HepG2 (cell line): ENCODE measurements around the gene MGLL. TPM values are rescaled to one million over a fixed set of nuclear protein-coding genes. Genes with fewer than 3 reads are reported as not detected.

Source experiments
- ATAC-seq: fragments of 200-7000 bp; cut with Tn5 transposase; 3 replicates; pipeline ENCODE4 v1.9.1; 2020; ENCODE audit warnings: mild to moderate bottlenecking, moderate library complexity
- BruUV-seq: library from RNA; stranded (reverse); fragments of 400-500 nt; replicated peaks from 2 replicates; lab custom pipeline; 2021; lab: Mats Ljungman, UMichigan
- CTCF ChIA-PET: fragments of 300-600 bp; formaldehyde crosslinking; extraction: SDS; loops from one replicate; lab custom pipeline; 2021; ENCODE audit warnings: low total read pairs, inconsistent platforms, low intra/inter-chr PET ratio; lab: Yijun Ruan, JAX
- POLR2A ChIA-PET: fragments of 350-600 bp; sonication (Branson Sonifier 250); formaldehyde crosslinking; loops from one replicate; lab custom pipeline; 2020; ENCODE audit warnings: antibody characterized with exemption, inconsistent platforms; lab: Yijun Ruan, JAX
- DNase-seq: peaks from one replicate; pipeline ENCODE4 v3.0.0-alpha.2; 2015; ENCODE audit warnings: low spot score
- FAIRE-seq: peaks from 3 replicates; lab custom pipeline; 2011; peaks lifted over from hg19 to GRCh38; lab: Jason Lieb, UNC
- H2AFZ ChIP-seq: one replicate; pipeline ENCODE4 v1.6.1; 2011; ENCODE audit warnings: low read length, inconsistent platforms
- H3K27ac ChIP-seq: fragments of 300-600 bp; 3 replicates; pipeline ENCODE4 v1.8.0; 2011; ENCODE audit warnings: mixed run types, mild to moderate bottlenecking, mixed read lengths, low read length, inconsistent platforms; ENCODE audit not compliant: insufficient read depth; ENCODE audit errors: extremely low read length
- H3K27me3 ChIP-seq, 2 experiments: fragments of 200-600 bp in 1 of 2; 2 replicates in 1 of 2; 3 replicates in 1 of 2; pipeline versions ENCODE4 v1.6.0 to v1.8.0; 2011; ENCODE audit warnings: low read length in 2 of 2, mild to moderate bottlenecking in 2 of 2, moderate library complexity in 2 of 2, inconsistent platforms in 1 of 2; ENCODE audit not compliant: insufficient read depth in 2 of 2, control insufficient read depth in 1 of 2
- H3K36me3 ChIP-seq, 2 experiments: fragments of 200-600 bp in 1 of 2; replicated peaks in 1 of 2; 2 replicates in 1 of 2; 3 replicates in 1 of 2; pipeline versions ENCODE4 v1.5.1 to v1.8.0; 2011; ENCODE audit warnings: low read length in 2 of 2, inconsistent platforms in 1 of 2; ENCODE audit not compliant: insufficient read depth in 2 of 2, control insufficient read depth in 1 of 2
- H3K4me1 ChIP-seq: 2 replicates; pipeline ENCODE4 v1.5.1; 2012; ENCODE audit warnings: low read length, inconsistent platforms; ENCODE audit not compliant: insufficient read depth
- H3K4me2 ChIP-seq: 2 replicates; pipeline ENCODE4 v1.6.0; 2011; ENCODE audit warnings: low read depth, low read length, inconsistent platforms
- H3K4me3 ChIP-seq, 3 experiments: fragments of 200-600 bp in 1 of 3; sonication (generic), shearing (Covaris generic) in 1 of 3; replicated peaks in 1 of 3; 2 replicates each; pipeline ENCODE4 v1.5.1; 2011 to 2016; ENCODE audit warnings: low read length in 3 of 3, inconsistent platforms in 2 of 3, low read depth in 2 of 3, mild to moderate bottlenecking in 2 of 3, control low read depth in 1 of 3, mixed read lengths in 1 of 3; ENCODE audit not compliant: insufficient read depth in 1 of 3
- H3K79me2 ChIP-seq: one replicate; pipeline ENCODE4 v1.6.1; 2011; ENCODE audit warnings: low read length, inconsistent platforms; ENCODE audit not compliant: insufficient read depth
- H3K9ac ChIP-seq: 2 replicates; pipeline ENCODE4 v1.6.0; 2011; ENCODE audit warnings: mild to moderate bottlenecking, low read depth, low read length, inconsistent platforms; ENCODE audit not compliant: insufficient read depth
- H3K9me3 ChIP-seq: 2 replicates; pipeline ENCODE4 v1.5.1; 2012; ENCODE audit warnings: mild to moderate bottlenecking, low read length
- H4K20me1 ChIP-seq: 2 replicates; pipeline ENCODE4 v1.6.0; 2011; ENCODE audit warnings: inconsistent platforms, mild to moderate bottlenecking, low read length, moderate library complexity; ENCODE audit not compliant: insufficient read depth
- ATF1 ChIP-seq: IDR thresholded peaks from 2 replicates; pipeline ENCODE4 v1.6.1; 2016; ENCODE audit warnings: mild to moderate bottlenecking, control low read depth
- SATB2 ChIP-seq: sonication (generic); formaldehyde crosslinking; IDR thresholded peaks from 2 replicates; pipeline ENCODE4 v1.5.0; 2020; ENCODE audit warnings: missing genetic modification reagents
- SIX4 ChIP-seq: sonication (generic); formaldehyde crosslinking; IDR thresholded peaks from 2 replicates; pipeline ENCODE4 v1.4.0; 2020; ENCODE audit warnings: missing genetic modification reagents
- TGIF2 ChIP-seq: IDR thresholded peaks from 2 replicates; pipeline ENCODE4 v1.6.1; 2016; ENCODE audit warnings: control low read depth, missing compliant biosample characterization
- ZNF562 ChIP-seq: sonication (generic); formaldehyde crosslinking; IDR thresholded peaks from 2 replicates; pipeline ENCODE4 v1.8.0; 2022; ENCODE audit warnings: missing genetic modification reagents, borderline replicate concordance
- WGBS: methylation state at CpG from one replicate; pipeline ENCODE4 v1.1.6; 2017; ENCODE audit warnings: low lambda C conversion rate; 5-methylcytosine and 5-hydroxymethylcytosine counted together
- in situ Hi-C: cut with HindIII; loops from 2 replicates; pipeline ENCODE4 v1.10.0; 2017; ENCODE audit warnings: low pct_unique_long_range_greater_than_20kb; ENCODE audit not compliant: extremely low pct_ligation_motif_present
- intact Hi-C: fragments of 100-400 bp; cut with micrococcal nuclease; formaldehyde crosslinking; loops from one replicate; pipeline ENCODE4 v1.10.0; 2022; ENCODE audit not compliant: unreplicated experiment
- polyA plus RNA-seq, 8 experiments: library from polyadenylated mRNA; depleted of rRNA in 3 of 8; stranded (reverse) in 7 of 8; unstranded in 1 of 8; fragments of >200 nt; fragmentation: Illumina TruSeq in 4 of 8; extraction: Trizol in 4 of 8; gene quantifications; 2 replicates each; pipeline versions ENCODE4 v1.2.1 to v1.2.3, GENCODE V29; 2011 to 2016; ENCODE audit warnings: low read depth in 4 of 8, missing spikeins in 1 of 8, mixed read lengths in 1 of 8; ENCODE audit not compliant: insufficient read depth in 1 of 8
- total RNA-seq, 5 experiments: library from RNA; depleted of rRNA; stranded (reverse); fragments of >200 nt; fragmentation: Illumina TruSeq; extraction: Trizol; gene quantifications; 2 replicates each; pipeline ENCODE4 v1.2.3, GENCODE V29; 2016; ENCODE audit warnings: low read depth in 1 of 5
- TF ChIP-seq, protein P1 (sequence below): sonication (generic); formaldehyde crosslinking; IDR thresholded peaks from 2 replicates; pipeline ENCODE4 v1.5.1; 2020; ENCODE audit warnings: missing genetic modification reagents, mild to moderate bottlenecking, borderline replicate concordance
- TF ChIP-seq, protein P2 (sequence below): sonication (generic); formaldehyde crosslinking; IDR thresholded peaks from 2 replicates; pipeline ENCODE4 v1.8.1; 2022; ENCODE audit warnings: low read depth, mild to moderate bottlenecking, missing genetic modification reagents

MGLL gene
- total and polyA plus RNA-seq, 2 of the 13 experiments (the other 11 are each of a cell fraction or from before 2014, with no cell fraction given), result not detected

DNA sequence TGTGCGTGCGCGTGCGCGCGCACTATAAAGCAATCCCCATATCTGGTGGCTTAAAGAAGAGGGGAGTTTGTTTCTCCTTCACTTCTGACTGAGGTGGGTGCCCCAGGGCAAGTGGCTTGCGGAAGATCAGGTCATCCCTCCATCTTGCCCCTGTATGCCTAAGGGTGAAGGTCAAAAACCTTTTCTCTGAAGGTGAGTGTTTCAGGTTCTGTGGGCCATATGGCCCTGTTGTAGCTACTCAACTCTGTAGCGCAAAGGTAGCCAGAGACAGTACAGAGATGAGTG is 144.1 kb downstream of the MGLL start (continued):
- TF ChIP-seq, protein P1, sequence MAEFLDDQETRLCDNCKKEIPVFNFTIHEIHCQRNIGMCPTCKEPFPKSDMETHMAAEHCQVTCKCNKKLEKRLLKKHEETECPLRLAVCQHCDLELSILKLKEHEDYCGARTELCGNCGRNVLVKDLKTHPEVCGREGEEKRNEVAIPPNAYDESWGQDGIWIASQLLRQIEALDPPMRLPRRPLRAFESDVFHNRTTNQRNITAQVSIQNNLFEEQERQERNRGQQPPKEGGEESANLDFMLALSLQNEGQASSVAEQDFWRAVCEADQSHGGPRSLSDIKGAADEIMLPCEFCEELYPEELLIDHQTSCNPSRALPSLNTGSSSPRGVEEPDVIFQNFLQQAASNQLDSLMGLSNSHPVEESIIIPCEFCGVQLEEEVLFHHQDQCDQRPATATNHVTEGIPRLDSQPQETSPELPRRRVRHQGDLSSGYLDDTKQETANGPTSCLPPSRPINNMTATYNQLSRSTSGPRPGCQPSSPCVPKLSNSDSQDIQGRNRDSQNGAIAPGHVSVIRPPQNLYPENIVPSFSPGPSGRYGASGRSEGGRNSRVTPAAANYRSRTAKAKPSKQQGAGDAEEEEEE (CRISPR knock-in tag), result no peak

DNA sequence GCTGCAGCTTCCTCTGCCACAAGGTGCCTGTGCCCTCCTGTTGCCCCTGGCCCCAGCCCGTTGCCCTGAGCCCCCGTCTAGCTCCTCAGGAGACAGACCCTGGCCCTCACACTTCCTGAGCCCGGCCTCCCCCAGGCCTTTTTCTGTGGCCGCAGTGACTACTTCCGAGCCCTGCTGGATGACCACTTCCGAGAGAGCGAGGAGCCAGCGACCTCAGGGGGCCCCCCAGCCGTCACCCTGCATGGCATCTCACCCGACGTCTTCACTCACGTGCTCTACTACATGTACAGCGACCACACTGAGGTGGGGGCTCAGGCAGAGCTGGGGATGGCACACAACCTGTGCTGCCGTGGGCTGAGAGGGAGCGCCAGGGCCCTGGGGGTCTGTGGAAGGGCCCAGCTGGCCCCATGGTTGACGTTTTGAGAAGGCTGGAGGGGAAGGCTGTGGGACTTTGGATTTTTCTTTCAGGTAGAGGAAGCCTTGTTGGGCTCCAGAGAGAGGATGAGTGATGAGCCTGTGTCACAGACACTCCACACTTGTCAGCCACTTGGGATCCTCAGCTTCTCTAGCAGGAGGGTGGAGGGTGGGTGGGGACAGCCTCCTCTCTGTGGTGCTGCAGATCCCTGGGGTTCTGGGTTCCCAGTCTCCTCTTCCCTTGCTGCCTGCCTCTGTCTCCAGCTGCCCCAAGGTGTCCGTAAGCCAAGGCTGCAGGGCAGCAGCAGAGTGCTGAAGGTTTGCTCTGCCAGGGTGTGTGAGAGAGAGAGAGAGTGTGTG is 144.6 kb downstream of the MGLL start:
- no TSS peak for BruUV-seq
- Histone ChIP-seq H3K9ac (no peak overlapping the region), H4K20me1 (no peaks in the 10 kb centered on the region), H2AFZ (no peak overlapping the region), H3K27me3 (peaks cover 0 to 4% of the 10 kb centered on the region in 2 experiments; a peak in 1 of 5 replicates), H3K4me3 (no peak overlapping the region)
- TF ChIP-seq SIX4 (no peak), SATB2 (no peak), ATF1 (CRISPR knock-in tag) (no peak), TGIF2 (CRISPR knock-in tag) (no peak), ZNF562 (no peak)
- TF ChIP-seq, protein P2, sequence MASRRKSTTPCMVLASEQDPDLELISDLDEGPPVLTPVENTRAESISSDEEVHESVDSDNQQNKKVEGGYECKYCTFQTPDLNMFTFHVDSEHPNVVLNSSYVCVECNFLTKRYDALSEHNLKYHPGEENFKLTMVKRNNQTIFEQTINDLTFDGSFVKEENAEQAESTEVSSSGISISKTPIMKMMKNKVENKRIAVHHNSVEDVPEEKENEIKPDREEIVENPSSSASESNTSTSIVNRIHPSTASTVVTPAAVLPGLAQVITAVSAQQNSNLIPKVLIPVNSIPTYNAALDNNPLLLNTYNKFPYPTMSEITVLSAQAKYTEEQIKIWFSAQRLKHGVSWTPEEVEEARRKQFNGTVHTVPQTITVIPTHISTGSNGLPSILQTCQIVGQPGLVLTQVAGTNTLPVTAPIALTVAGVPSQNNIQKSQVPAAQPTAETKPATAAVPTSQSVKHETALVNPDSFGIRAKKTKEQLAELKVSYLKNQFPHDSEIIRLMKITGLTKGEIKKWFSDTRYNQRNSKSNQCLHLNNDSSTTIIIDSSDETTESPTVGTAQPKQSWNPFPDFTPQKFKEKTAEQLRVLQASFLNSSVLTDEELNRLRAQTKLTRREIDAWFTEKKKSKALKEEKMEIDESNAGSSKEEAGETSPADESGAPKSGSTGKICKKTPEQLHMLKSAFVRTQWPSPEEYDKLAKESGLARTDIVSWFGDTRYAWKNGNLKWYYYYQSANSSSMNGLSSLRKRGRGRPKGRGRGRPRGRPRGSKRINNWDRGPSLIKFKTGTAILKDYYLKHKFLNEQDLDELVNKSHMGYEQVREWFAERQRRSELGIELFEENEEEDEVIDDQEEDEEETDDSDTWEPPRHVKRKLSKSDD (CRISPR knock-in tag), result no peak
- TF ChIP-seq, all 625 proteins: peak for 0
- in situ Hi-C loops (no loop called here), intact Hi-C loops (no loop called here)
- ATAC-seq (no peak), FAIRE-seq (no peak), DNase-seq (no peak)
- H3K4me2 ChIP-seq, result no peak overlapping the region
- ChIA-PET CTCF (no interaction called here), POLR2A (no interaction called here)
- no peaks in the 10 kb centered on the region for H3K36me3 ChIP-seq
- H3K4me1 ChIP-seq, result peaks cover 11% of the 10 kb centered on the region
- H3K79me2 ChIP-seq, result no peaks in the 10 kb centered on the region
- no peak overlapping the region for H3K27ac ChIP-seq
- H3K9me3 ChIP-seq, result no peaks in the 10 kb centered on the region
- WGBS, result 71% methylated on average over 16 of the region's 17 CpGs
